Neutrophil (primary cell): ENCODE data around the gene RECQL5.

Source experiments
- H3K27ac ChIP-seq: fragments of 200-600 bp; sonication (generic); 2 replicates; pipeline ENCODE4 v1.5.1; 2016; ENCODE audit warnings: mild to moderate bottlenecking, moderate library complexity
- H3K27me3 ChIP-seq: fragments of 200-600 bp; sonication (generic); 2 replicates; pipeline ENCODE4 v1.6.0; 2016; ENCODE audit warnings: mild to moderate bottlenecking
- H3K36me3 ChIP-seq: fragments of 200-600 bp; sonication (generic); 2 replicates; pipeline ENCODE4 v1.5.1; 2017
- H3K4me1 ChIP-seq, 2 experiments: fragments of 200-600 bp in 1 of 2; sonication (generic) in 1 of 2; 1 replicate in 1 of 2; 2 replicates in 1 of 2; pipeline versions ENCODE4 v1.5.1 to v1.6.1; 2013 to 2016; ENCODE audit warnings: low read depth in 1 of 2, low read length in 1 of 2, mild to moderate bottlenecking in 1 of 2, moderate library complexity in 1 of 2; ENCODE audit not compliant: control insufficient read depth in 1 of 2, insufficient read depth in 1 of 2
- H3K4me3 ChIP-seq, 2 experiments: fragments of 200-600 bp in 1 of 2; sonication (generic) in 1 of 2; 1 replicate in 1 of 2; 2 replicates in 1 of 2; pipeline ENCODE4 v1.5.1; 2013 to 2016; ENCODE audit warnings: low read depth in 1 of 2, low read length in 1 of 2, mild to moderate bottlenecking in 1 of 2, moderate library complexity in 1 of 2
- H3K9me3 ChIP-seq: fragments of 200-600 bp; sonication (generic); 2 replicates; pipeline ENCODE4 v1.5.1; 2016
- TF ChIP-seq, protein P1 (sequence below): fragments of 200-600 bp; sonication (generic); IDR thresholded peaks from 2 replicates; pipeline ENCODE4 v1.5.1; 2016; ENCODE audit warnings: antibody characterized with exemption

The RECQL5 gene

DNA sequence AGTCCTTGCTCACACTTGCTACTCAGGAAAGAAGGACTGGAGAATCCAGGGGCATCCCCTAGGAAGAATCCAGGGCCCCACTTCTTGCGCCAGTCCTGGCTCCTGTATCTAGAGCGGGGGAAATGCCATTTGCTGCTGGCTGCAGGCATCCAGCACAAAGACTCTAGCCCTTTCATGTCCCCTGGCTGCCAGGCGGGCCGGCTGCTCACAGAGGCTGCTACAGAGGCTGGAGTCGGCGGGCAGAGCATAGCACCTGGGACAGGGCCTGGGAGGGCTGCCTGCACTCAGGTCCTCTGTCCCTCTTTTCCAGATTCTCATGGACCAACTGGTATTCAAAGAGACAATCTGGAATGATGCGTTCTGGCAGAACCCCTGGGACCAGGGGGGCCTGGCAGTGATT, 19.9 kb downstream of the RECQL5 start:
- TF ChIP-seq, protein P1, sequence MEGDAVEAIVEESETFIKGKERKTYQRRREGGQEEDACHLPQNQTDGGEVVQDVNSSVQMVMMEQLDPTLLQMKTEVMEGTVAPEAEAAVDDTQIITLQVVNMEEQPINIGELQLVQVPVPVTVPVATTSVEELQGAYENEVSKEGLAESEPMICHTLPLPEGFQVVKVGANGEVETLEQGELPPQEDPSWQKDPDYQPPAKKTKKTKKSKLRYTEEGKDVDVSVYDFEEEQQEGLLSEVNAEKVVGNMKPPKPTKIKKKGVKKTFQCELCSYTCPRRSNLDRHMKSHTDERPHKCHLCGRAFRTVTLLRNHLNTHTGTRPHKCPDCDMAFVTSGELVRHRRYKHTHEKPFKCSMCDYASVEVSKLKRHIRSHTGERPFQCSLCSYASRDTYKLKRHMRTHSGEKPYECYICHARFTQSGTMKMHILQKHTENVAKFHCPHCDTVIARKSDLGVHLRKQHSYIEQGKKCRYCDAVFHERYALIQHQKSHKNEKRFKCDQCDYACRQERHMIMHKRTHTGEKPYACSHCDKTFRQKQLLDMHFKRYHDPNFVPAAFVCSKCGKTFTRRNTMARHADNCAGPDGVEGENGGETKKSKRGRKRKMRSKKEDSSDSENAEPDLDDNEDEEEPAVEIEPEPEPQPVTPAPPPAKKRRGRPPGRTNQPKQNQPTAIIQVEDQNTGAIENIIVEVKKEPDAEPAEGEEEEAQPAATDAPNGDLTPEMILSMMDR: no peak
- no peak overlapping the region for H3K27ac ChIP-seq
- no peaks in the 10 kb centered on the region for H3K27me3 ChIP-seq
- peaks cover 28% of the 10 kb centered on the region for H3K36me3 ChIP-seq
- peaks cover 9% of the 10 kb centered on the region in 2 experiments for H3K4me1 ChIP-seq
- no peak overlapping the region for H3K4me3 ChIP-seq
- no peaks in the 10 kb centered on the region for H3K9me3 ChIP-seq

- H3K4me3 ChIP-seq: no peak overlapping the region
- peaks cover 8 to 9% of the 10 kb centered on the region in 2 experiments for H3K4me1 ChIP-seq
- no peaks in the 10 kb centered on the region for H3K27me3 ChIP-seq
- H3K27ac ChIP-seq: no peak overlapping the region
- H3K36me3 ChIP-seq: peaks cover 28% of the 10 kb centered on the region
- no peaks in the 10 kb centered on the region for H3K9me3 ChIP-seq
- TF ChIP-seq, protein P1: no peak
Measured at GRCh38 chr17:75646638-75646992, 20.3 kb downstream of the RECQL5 start.

DNA sequence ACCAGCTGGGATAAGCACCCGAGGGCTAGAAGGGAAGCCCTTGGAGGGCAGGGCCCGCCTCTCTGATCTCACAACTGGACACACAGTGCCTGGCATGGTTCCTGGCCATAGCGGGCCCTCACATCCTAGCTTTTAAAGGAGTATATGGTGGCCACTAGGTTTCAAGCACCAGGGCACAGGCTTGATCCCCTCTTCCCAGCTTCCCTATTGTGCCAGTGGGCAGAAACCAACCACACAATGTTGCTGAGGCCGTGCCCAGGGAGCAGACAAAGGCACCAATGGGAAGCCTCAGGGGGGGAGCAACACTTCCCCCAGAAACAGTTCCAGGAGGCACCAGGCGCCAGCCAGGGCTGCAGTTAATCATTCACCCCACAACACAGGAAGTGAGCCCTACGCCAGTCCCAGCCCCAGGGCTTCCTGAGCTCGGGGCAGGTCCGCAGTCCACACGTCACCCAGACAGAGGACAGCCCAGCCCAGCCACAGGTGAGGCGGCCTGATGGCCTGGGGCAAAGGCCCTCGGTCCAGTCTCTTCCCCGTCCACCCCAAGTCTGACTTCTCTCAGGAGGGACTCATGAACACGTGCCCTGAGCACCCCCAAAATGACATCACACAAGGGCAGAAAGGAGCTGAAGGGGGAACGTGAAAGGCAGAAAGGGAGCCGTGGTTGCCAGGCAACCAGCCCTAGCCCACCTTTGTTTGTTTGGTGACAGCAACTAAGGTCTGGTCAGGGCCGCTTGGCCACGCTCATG, 20.9 kb downstream of the RECQL5 start:
- H3K27ac ChIP-seq: no peak overlapping the region
- no peaks in the 10 kb centered on the region for H3K9me3 ChIP-seq
- peaks cover 8 to 9% of the 10 kb centered on the region in 2 experiments for H3K4me1 ChIP-seq
- H3K36me3 ChIP-seq: peaks cover 28% of the 10 kb centered on the region
- no peaks in the 10 kb centered on the region for H3K27me3 ChIP-seq
- TF ChIP-seq, protein P1: no peak
- H3K4me3 ChIP-seq: no peak overlapping the region

- Histone ChIP-seq H3K4me3 (no peak overlapping the region), H3K27me3 (no peaks in the 10 kb centered on the region), H3K9me3 (no peaks in the 10 kb centered on the region), H3K27ac (no peak overlapping the region), H3K4me1 (peaks cover 8 to 9% of the 10 kb centered on the region in 2 experiments), H3K36me3 (peaks cover 24% of the 10 kb centered on the region)
- TF ChIP-seq, protein P1: no peak
Measured at GRCh38 chr17:75645501-75645888, 21.5 kb downstream of the RECQL5 start.

DNA sequence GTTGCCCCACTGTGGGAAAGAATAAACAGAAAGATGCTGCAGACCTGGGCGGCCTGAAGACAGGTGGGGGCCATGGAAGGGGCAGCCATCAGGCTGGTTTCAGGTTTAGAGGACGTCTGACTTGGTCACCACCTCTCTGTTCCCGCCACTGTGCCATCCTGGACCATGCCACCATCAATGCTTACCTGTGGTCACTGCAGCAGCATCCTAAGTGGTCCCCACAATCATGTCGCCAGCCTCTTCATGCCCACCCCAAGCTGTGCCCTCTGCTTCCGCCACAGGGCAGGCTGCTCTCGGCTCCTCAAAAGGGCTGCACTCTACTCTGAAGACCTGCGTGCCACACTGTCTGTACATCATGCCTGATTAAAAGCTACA, 23.3 kb downstream of the RECQL5 start:
- TF ChIP-seq, protein P1: no peak
- H3K36me3 ChIP-seq: peaks cover 12% of the 10 kb centered on the region
- no peak overlapping the region for H3K4me3 ChIP-seq
- no peaks in the 10 kb centered on the region for H3K9me3 ChIP-seq
- H3K4me1 ChIP-seq: peaks cover 8 to 9% of the 10 kb centered on the region in 2 experiments
- H3K27ac ChIP-seq: no peak overlapping the region
- no peaks in the 10 kb centered on the region for H3K27me3 ChIP-seq
